A549 treated with ZK216348 at 1 μM for 4 hours (cell line): ENCODE measurements around the gene EPS15. TPM values are rescaled to one million over a fixed set of nuclear protein-coding genes. Genes with fewer than 3 reads are reported as not detected.

Experiments used
- total RNA-seq: library from RNA; stranded (reverse); fragments of 200-300 nt; extraction: Qiagen RNA extraction; gene quantifications from 5 replicates; pipeline ENCODE4 v1.2.3, GENCODE V29; 2022; ENCODE audit warnings: low read depth

EPS15 gene
- 7.6 to 16.1 TPM (median 12.4 TPM) in 5 replicates for total RNA-seq

DNA sequence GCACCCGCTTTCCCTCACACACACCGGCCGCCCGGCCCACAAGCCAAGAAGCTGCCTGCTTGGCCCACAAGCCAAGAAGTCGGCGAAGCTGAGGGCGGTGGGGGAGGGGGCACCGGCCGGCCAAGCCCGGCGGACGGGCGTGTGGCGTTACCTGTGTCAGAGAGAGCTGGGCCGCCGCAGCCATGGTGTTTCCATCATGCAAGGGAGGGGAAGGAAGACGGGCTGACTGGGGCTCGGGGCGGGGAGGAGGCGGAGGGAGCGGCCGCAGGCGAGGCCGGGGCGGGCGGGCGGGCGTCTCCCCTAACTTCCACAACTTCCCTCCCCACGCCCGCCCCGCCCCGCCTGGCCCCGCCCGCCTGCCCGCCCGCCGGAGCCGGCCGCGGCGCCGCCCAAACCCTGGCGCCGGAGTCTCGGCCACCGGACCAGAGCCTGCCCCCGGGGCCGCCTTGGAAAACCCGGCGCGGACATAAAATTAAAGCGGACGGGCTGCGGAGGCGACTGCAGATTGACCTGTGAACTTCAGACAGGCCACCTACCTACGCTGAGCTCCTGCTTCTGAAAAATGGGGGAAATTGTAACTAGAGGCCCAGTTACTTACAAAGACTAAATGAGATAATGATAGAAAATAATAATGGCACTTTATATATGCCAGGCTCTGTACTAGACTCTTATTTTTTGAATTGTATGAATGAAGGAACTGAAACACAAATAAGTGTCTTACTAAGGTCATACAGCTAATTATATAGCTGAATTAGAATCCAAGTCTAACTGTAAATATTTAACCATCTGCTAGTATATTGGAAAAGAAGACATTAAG, at the start of gene EPS15:
TSS of gene EPS15 (minus strand) at position 219 of the 817 bp plus-strand sequence. CDS start at position 184, 35 bp downstream.

GRCh38 chr1:51330331-51331201, 188.5 kb downstream of the EPS15 start, which contains the start of gene TTC39A:
Gene TTC39A, minus strand, starts transcription at chr1:51330562. Its CDS starts 85 bp downstream, at chr1:51330477.

Other genes with a start within 250 kb of the EPS15 start
- gene TTC39A, start 188.7 kb downstream of the EPS15 start, total RNA-seq = 1.2 to 1.8 TPM (median 1.3 TPM) in 5 replicates
- 35.1 to 44.6 TPM (median 40.8 TPM) in 5 replicates for gene OSBPL9, start 97.8 kb upstream of the EPS15 start, total RNA-seq